Dermis blood vessel endothelial cell (primary cell): ENCODE results near the gene CR1L. TPM values are rescaled to one million over a fixed set of nuclear protein-coding genes. Genes with fewer than 3 reads are reported as not detected.
"Not testable (repeated sequence)": the region's sequence is repeated elsewhere in the genome, so short reads cannot be mapped to it uniquely, and the experiment has no call there.

Source experiments
- DNase-seq: peaks from one replicate; pipeline ENCODE4 v3.0.0; 2010
- total RNA-seq: library from RNA; depleted of rRNA; stranded (reverse); fragments of >200 nt; gene quantifications from 2 replicates; pipeline ENCODE4 v1.2.3, GENCODE V29; 2014

The CR1L gene
- total RNA-seq: 0.14 TPM in 1 of 2 replicates, not detected in the other

- peak; percentile 69 for DNase-seq
Measured at GRCh38 chr1:207644852-207645634, at the start of gene CR1L. CR1L (plus strand) TSS chr1:207645133; CDS start chr1:207645234, 101 bp downstream.

- DNase-seq: no peak
Measured at GRCh38 chr1:207603777-207604176, 41.2 kb upstream of the CR1L start.

- no peak for DNase-seq
Measured at GRCh38 chr1:207605444-207606361, 39.2 kb upstream of the CR1L start.

GRCh38 chr1:207606362-207606755 is 38.6 kb upstream of the CR1L start:
- no peak for DNase-seq

GRCh38 chr1:207612762-207613161 is 32.2 kb upstream of the CR1L start:
- DNase-seq: no peak

GRCh38 chr1:207619871-207620542 is 24.9 kb upstream of the CR1L start:
- peak; percentile 54 for DNase-seq

GRCh38 chr1:207620543-207620893 is 24.4 kb upstream of the CR1L start:
- DNase-seq: no peak

GRCh38 chr1:207625504-207626071 is 19.3 kb upstream of the CR1L start:
- not testable (repeated sequence) for DNase-seq

- DNase-seq: no peak
Measured at GRCh38 chr1:207626972-207627337, 18.0 kb upstream of the CR1L start.

- DNase-seq: no peak
Measured at GRCh38 chr1:207627496-207627895, 17.4 kb upstream of the CR1L start.

GRCh38 chr1:207628776-207629175 is 16.2 kb upstream of the CR1L start:
- no peak for DNase-seq

- no peak for DNase-seq
Measured at GRCh38 chr1:207631137-207631536, 13.8 kb upstream of the CR1L start.

- DNase-seq: no peak
Measured at GRCh38 chr1:207633226-207633625, 11.7 kb upstream of the CR1L start.

GRCh38 chr1:207633699-207634289 is 11.1 kb upstream of the CR1L start:
- not testable (repeated sequence) for DNase-seq

GRCh38 chr1:207634293-207634692 is 10.6 kb upstream of the CR1L start:
- not testable (repeated sequence) for DNase-seq

- not testable (repeated sequence) for DNase-seq
Measured at GRCh38 chr1:207635569-207636186, 9.3 kb upstream of the CR1L start.

GRCh38 chr1:207638487-207639145 is 6.3 kb upstream of the CR1L start:
- DNase-seq: not testable (repeated sequence)

- not testable (repeated sequence) for DNase-seq
Measured at GRCh38 chr1:207639362-207639761, 5.6 kb upstream of the CR1L start.

- no peak for DNase-seq
Measured at GRCh38 chr1:207644166-207644851, 624 bp upstream of the CR1L start.

- no peak for DNase-seq
Measured at GRCh38 chr1:207645635-207646081, 725 bp downstream of the CR1L start.

GRCh38 chr1:207646171-207646570 is 1.2 kb downstream of the CR1L start:
- no peak for DNase-seq
